HUES6 (cell line): ENCODE data around the gene TMEM120B.

Source experiments
- H3K27ac ChIP-seq: 2 replicates; pipeline ENCODE4 v1.7.0; 2013; ENCODE audit warnings: low read depth, mild to moderate bottlenecking, low read length, inconsistent platforms
- H3K27me3 ChIP-seq: 2 replicates; pipeline ENCODE4 v1.6.1; 2013; ENCODE audit warnings: low read length; ENCODE audit not compliant: control insufficient read depth, insufficient read depth
- H3K36me3 ChIP-seq: 2 replicates; pipeline ENCODE4 v1.6.1; 2013; ENCODE audit warnings: low read length; ENCODE audit not compliant: control insufficient read depth, insufficient read depth
- H3K4me1 ChIP-seq: 2 replicates; pipeline ENCODE4 v1.6.1; 2013; ENCODE audit warnings: low read length; ENCODE audit not compliant: control insufficient read depth, insufficient read depth
- H3K4me3 ChIP-seq: 2 replicates; pipeline ENCODE4 v1.5.1; 2013; ENCODE audit warnings: low read depth, low read length
- H3K9ac ChIP-seq: one replicate; pipeline ENCODE4 v1.6.1; 2013; ENCODE audit warnings: mild to moderate bottlenecking, low read length
- H3K9me3 ChIP-seq: 2 replicates; pipeline ENCODE4 v1.6.1; 2013; ENCODE audit warnings: low read depth, low read length; ENCODE audit not compliant: control insufficient read depth, insufficient read depth

The TMEM120B gene

GRCh38 chr12:121800694-121801594, 88.4 kb downstream of the TMEM120B start:
- peaks cover 26% of the 10 kb centered on the region; the same call in 1 of the 2 replicates for H3K36me3 ChIP-seq
- no peaks in the 10 kb centered on the region for H3K27me3 ChIP-seq
- H3K4me3 ChIP-seq, result peak overlapping the region; percentile 74
- H3K27ac ChIP-seq, result peak overlapping the region; percentile 100
- H3K9ac ChIP-seq, result peak overlapping the region; percentile 100
- H3K9me3 ChIP-seq, result no peaks in the 10 kb centered on the region
- peaks cover 36% of the 10 kb centered on the region for H3K4me1 ChIP-seq

GRCh38 chr12:121801595-121802484, 89.3 kb downstream of the TMEM120B start:
- Histone ChIP-seq H3K27me3 (no peaks in the 10 kb centered on the region), H3K9me3 (no peaks in the 10 kb centered on the region), H3K27ac (peak overlapping the region; percentile 100), H3K36me3 (peaks cover 23% of the 10 kb centered on the region; the same call in 1 of the 2 replicates), H3K4me3 (peak overlapping the region; percentile 74), H3K4me1 (peaks cover 37% of the 10 kb centered on the region), H3K9ac (peak overlapping the region; percentile 100)

GRCh38 chr12:121802485-121802842, 89.9 kb downstream of the TMEM120B start:
- peaks cover 28% of the 10 kb centered on the region; the same call in 1 of the 2 replicates for H3K36me3 ChIP-seq
- no peaks in the 10 kb centered on the region for H3K9me3 ChIP-seq
- peak overlapping the region; percentile 74 for H3K4me3 ChIP-seq
- H3K4me1 ChIP-seq, result peaks cover 34% of the 10 kb centered on the region
- peak overlapping the region; percentile 100 for H3K27ac ChIP-seq
- peak overlapping the region; percentile 100 for H3K9ac ChIP-seq
- H3K27me3 ChIP-seq, result no peaks in the 10 kb centered on the region

GRCh38 chr12:121802843-121803698, 90.5 kb downstream of the TMEM120B start:
- Histone ChIP-seq H3K4me3 (peak overlapping the region; percentile 74), H3K36me3 (peaks cover 28% of the 10 kb centered on the region), H3K27me3 (no peaks in the 10 kb centered on the region), H3K9me3 (no peaks in the 10 kb centered on the region), H3K9ac (peak overlapping the region; percentile 100), H3K27ac (peak overlapping the region; percentile 100), H3K4me1 (peaks cover 28% of the 10 kb centered on the region)

GRCh38 chr12:121803861-121804416, 91.4 kb downstream of the TMEM120B start, which contains the start of gene SETD1B:
SETD1B (plus strand) TSS chr12:121804009; CDS start chr12:121804738, 729 bp downstream.
- Histone ChIP-seq H3K4me1 (peaks cover 19% of the 10 kb centered on the region), H3K27ac (peak within 1 kb of the TSS; percentile 100), H3K4me3 (peak within 1 kb of the TSS; percentile 74), H3K36me3 (peaks cover 28% of the 10 kb centered on the region), H3K9ac (peak within 1 kb of the TSS; percentile 100), H3K9me3 (no peaks in the 10 kb centered on the region), H3K27me3 (no peaks in the 10 kb centered on the region)

- no peaks in the 10 kb centered on the region for H3K9me3 ChIP-seq
- peak overlapping the region; percentile 45; the same call in 1 of the 2 replicates for H3K27ac ChIP-seq
- H3K36me3 ChIP-seq, result peaks cover 29% of the 10 kb centered on the region
- peak overlapping the region; percentile 74 for H3K9ac ChIP-seq
- no peaks in the 10 kb centered on the region for H3K27me3 ChIP-seq
- H3K4me3 ChIP-seq, result peak overlapping the region; percentile 74
- peaks cover 14% of the 10 kb centered on the region for H3K4me1 ChIP-seq
Measured at GRCh38 chr12:121804417-121805111, 92.0 kb downstream of the TMEM120B start.

GRCh38 chr12:121805171-121806008, 92.8 kb downstream of the TMEM120B start:
- Histone ChIP-seq H3K27ac (peak overlapping the region; percentile 45; the same call in 1 of the 2 replicates), H3K4me1 (peaks cover 14% of the 10 kb centered on the region), H3K4me3 (peak overlapping the region; percentile 74), H3K9me3 (no peaks in the 10 kb centered on the region), H3K27me3 (no peaks in the 10 kb centered on the region), H3K9ac (peak overlapping the region; percentile 74), H3K36me3 (peaks cover 37% of the 10 kb centered on the region)

GRCh38 chr12:121806009-121806545, 93.5 kb downstream of the TMEM120B start:
- Histone ChIP-seq H3K4me1 (peaks cover 18% of the 10 kb centered on the region), H3K9me3 (no peaks in the 10 kb centered on the region), H3K4me3 (peak overlapping the region; percentile 74), H3K27ac (no peak overlapping the region), H3K9ac (peak overlapping the region; percentile 62), H3K36me3 (peaks cover 44% of the 10 kb centered on the region), H3K27me3 (no peaks in the 10 kb centered on the region)
